Measurements from ENCODE around the gene APOO.

Gene APOO

DNA sequence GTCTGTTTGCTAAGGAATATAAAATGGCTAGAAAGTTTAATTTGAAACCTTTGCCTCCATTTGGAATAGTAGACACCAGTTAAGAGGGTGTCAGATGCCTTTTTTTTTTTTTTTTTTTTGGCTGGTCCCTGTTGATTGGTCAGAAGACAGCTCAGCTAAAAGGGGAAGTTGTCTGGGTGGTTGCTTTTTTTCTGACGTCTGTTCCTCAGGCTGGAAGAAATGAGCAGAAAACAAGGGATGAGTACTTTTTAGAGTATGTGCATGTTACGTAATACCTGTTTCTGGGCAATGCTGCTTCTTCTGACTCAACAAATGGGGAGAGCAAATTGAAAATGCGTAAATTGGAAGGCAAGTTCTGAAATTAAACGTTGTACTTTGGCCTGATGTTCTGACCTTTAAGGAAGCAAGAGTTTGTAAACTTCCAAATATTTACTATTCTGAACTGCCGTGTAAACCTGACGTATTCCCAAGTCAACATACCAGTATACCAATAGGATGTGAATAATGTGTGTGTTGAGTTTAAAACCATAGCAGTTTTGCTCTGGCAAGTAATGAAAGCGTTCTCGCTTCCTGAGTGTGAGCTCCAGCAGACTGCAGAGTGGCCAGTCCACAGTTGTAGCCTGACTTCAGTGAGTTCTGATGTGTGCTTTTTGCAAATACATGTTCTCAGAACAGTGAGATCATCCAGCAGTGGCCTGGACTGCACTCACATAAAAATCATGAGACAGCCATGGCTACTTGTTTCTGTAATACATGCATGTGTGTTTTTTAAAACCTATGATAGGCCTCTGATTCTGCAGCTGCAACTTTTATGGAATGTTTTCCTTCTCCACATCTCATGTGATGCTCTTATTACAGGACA, 123.0 kb downstream of the APOO start:
- no peak for DNase-seq (ENCODE audit: low read depth)

DNA sequence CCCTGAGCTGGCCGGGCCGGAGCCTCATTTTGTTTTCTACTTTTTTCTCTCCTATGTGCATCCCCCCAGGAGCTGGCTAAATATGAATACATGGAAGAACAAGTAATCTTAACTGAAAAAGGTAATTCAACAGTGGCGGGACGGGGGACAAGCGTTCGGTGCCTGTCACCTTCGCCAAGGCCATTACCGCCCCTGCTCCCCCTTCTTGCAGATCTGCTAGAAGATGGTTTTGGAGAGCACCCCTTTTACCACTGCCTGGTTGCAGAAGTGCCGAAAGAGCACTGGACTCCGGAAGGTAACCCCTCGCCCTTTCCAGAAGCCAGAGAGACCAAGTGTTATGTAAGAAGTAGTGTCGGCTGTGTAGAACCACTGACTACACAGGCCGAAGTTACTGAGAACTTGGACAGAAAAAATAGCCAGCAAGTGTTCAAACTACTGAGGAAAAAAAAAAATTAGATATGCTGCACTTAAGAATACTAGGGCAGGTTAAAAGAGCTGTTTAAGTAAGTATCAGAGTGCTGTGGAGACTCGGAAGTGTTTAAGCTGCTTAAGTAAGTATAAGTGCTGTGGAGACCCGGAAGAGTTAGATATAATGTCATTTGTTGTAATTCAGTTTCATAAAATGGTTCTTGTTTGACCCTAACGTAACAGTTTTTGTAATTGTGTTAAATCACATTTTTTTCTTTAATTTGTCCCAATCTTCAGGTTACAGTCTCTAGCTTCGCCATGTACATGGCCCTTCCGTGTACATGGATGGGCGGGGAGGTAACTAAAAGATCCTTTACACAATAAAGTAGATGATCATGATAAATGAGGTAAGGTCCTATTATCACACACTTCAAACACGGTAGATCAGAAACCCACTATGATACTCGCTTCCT, 123.9 kb downstream of the APOO start:
- DNase-seq (ENCODE audit: low read depth), result no peak
